ENCODE results near the gene VPREB3.

- TF ChIP-seq TAF1 (IDR thresholded peaks at IDR 0.05; ENCODE audit: low read depth, low read length) (no peak), POLR2A (IDR thresholded peaks at IDR 0.05; ENCODE audit: low read depth, low read length) (no peak)
Observed at GRCh38 chr22:23760056-23760455, 5.8 kb upstream of the VPREB3 start.

Measured in GM12891 (cell line).